Measurements from ENCODE around the gene COPS3.

Gene COPS3

DNA sequence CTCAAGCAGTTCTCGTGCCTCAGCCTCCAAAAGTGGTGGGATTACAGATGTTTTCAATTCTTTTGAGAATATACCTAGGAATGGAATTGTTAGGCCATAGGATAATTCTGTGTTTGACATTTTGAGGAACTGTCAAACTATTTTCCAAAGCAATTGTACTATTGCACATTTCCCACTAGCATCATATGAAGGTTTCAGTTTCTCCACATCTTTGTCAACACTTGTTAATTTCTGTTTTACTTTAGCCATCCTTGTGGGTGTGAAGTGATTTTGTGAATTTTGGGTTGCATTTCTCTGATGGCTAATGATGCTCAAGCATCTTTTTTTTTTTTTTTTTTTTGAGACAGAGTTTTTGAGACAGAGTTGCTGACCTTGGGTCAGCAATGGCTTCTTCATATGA is 28.3 kb upstream of the COPS3 start:
- TF ChIP-seq GABPA (IDR thresholded peaks at IDR 0.05; ENCODE audit: low read depth) (no peak), POLR2AphosphoS5 (IDR thresholded peaks at IDR 0.05; ENCODE audit: low read depth) (no peak), SPI1 (IDR thresholded peaks at IDR 0.05; ENCODE audit: borderline replicate concordance, low read depth) (no peak)
- TF ChIP-seq, protein P1, sequence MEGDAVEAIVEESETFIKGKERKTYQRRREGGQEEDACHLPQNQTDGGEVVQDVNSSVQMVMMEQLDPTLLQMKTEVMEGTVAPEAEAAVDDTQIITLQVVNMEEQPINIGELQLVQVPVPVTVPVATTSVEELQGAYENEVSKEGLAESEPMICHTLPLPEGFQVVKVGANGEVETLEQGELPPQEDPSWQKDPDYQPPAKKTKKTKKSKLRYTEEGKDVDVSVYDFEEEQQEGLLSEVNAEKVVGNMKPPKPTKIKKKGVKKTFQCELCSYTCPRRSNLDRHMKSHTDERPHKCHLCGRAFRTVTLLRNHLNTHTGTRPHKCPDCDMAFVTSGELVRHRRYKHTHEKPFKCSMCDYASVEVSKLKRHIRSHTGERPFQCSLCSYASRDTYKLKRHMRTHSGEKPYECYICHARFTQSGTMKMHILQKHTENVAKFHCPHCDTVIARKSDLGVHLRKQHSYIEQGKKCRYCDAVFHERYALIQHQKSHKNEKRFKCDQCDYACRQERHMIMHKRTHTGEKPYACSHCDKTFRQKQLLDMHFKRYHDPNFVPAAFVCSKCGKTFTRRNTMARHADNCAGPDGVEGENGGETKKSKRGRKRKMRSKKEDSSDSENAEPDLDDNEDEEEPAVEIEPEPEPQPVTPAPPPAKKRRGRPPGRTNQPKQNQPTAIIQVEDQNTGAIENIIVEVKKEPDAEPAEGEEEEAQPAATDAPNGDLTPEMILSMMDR (IDR thresholded peaks at IDR 0.05; ENCODE audit: insufficient read depth, low read length): no peak
- TF ChIP-seq, protein P2, sequence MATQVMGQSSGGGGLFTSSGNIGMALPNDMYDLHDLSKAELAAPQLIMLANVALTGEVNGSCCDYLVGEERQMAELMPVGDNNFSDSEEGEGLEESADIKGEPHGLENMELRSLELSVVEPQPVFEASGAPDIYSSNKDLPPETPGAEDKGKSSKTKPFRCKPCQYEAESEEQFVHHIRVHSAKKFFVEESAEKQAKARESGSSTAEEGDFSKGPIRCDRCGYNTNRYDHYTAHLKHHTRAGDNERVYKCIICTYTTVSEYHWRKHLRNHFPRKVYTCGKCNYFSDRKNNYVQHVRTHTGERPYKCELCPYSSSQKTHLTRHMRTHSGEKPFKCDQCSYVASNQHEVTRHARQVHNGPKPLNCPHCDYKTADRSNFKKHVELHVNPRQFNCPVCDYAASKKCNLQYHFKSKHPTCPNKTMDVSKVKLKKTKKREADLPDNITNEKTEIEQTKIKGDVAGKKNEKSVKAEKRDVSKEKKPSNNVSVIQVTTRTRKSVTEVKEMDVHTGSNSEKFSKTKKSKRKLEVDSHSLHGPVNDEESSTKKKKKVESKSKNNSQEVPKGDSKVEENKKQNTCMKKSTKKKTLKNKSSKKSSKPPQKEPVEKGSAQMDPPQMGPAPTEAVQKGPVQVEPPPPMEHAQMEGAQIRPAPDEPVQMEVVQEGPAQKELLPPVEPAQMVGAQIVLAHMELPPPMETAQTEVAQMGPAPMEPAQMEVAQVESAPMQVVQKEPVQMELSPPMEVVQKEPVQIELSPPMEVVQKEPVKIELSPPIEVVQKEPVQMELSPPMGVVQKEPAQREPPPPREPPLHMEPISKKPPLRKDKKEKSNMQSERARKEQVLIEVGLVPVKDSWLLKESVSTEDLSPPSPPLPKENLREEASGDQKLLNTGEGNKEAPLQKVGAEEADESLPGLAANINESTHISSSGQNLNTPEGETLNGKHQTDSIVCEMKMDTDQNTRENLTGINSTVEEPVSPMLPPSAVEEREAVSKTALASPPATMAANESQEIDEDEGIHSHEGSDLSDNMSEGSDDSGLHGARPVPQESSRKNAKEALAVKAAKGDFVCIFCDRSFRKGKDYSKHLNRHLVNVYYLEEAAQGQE (IDR thresholded peaks at IDR 0.05; ENCODE audit: insufficient replicate concordance, low read depth): no peak
- no peak overlapping the region for H3K27ac ChIP-seq (replicated peaks)
- DNase-seq (ENCODE audit: low read depth in 1 of 2, low spot score in 1 of 2): no peak
- H3K4me3 ChIP-seq (replicated peaks; ENCODE audit: insufficient read depth, low read length): no peak overlapping the region
- no peaks in the 10 kb centered on the region for H3K27me3 ChIP-seq (ENCODE audit: insufficient read depth, poor library complexity, severe bottlenecking)

DNA sequence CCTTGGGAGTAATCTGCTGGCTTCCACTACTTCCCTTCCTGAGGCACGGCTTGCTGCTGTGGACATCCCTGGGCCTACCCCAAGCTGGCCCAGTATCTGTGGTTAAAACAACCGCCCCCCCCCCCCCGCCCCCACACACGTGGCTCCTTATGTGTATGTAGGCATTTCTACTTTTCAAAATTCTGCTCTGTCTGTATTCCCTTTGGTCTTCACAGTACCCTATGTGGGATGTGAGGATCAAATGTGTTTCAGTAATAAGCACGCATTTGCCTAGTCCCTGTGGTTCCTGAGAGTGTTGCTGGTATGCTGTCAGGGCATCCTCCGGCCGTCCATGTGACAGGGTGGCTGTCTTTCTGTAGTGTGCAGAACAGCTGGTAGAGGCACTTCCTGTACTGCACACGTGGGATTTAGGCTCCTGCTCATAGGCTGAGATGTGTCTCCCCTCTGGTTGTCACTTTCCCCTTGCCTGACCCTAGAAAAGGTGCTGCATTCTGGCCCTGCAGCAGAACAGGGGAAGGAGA is 24.3 kb upstream of the COPS3 start:
- DNase-seq (ENCODE audit: low read depth in 1 of 2, low spot score in 1 of 2): peak; percentile 68 to 84
- Histone ChIP-seq H3K4me3 (replicated peaks; ENCODE audit: insufficient read depth, low read length) (no peak overlapping the region), H3K27ac (replicated peaks) (peak overlapping the region; percentile 83), H3K27me3 (ENCODE audit: insufficient read depth, poor library complexity, severe bottlenecking) (no peaks in the 10 kb centered on the region)
- TF ChIP-seq, protein P1 (IDR thresholded peaks at IDR 0.05; ENCODE audit: insufficient read depth, low read length): no peak
- TF ChIP-seq, protein P2 (IDR thresholded peaks at IDR 0.05; ENCODE audit: insufficient replicate concordance, low read depth): no peak
- TF ChIP-seq GABPA (IDR thresholded peaks at IDR 0.05; ENCODE audit: low read depth) (no peak), POLR2AphosphoS5 (IDR thresholded peaks at IDR 0.05; ENCODE audit: low read depth) (peak; percentile 42; the same call in 1 of the 2 replicates), SPI1 (IDR thresholded peaks at IDR 0.05; ENCODE audit: borderline replicate concordance, low read depth) (peak; percentile 30; the same call in 1 of the 2 replicates)

DNA sequence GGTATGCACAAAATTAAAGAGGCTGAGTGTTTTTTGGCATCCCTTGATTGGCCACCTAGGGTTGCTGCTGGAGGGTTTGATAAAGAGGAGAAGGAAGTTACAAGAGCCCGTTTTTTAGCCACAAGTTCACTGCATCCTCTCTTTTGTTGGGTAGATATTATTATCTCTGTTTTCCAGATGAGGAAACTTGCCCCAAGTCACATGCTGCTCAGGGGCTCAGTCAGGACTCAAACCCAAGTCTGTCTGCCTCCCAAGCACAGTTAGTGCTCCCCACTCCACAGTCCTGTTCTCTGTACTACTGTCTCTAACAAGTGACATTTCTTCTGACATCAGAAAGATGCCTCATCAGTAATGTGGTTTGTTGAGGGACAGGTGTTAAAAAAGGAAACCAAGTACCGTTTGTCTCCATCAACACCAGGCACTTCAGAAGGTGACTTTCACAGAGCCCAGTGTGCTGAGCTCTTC is 23.5 kb upstream of the COPS3 start:
- peak; percentile 28 to 47 for DNase-seq (ENCODE audit: low read depth in 1 of 2, low spot score in 1 of 2)
- Histone ChIP-seq H3K27me3 (ENCODE audit: insufficient read depth, poor library complexity, severe bottlenecking) (no peaks in the 10 kb centered on the region), H3K27ac (replicated peaks) (peak overlapping the region; percentile 83), H3K4me3 (replicated peaks; ENCODE audit: insufficient read depth, low read length) (peak overlapping the region; percentile 54)
- TF ChIP-seq, protein P2 (IDR thresholded peaks at IDR 0.05; ENCODE audit: insufficient replicate concordance, low read depth): no peak
- TF ChIP-seq POLR2AphosphoS5 (IDR thresholded peaks at IDR 0.05; ENCODE audit: low read depth) (no peak), SPI1 (IDR thresholded peaks at IDR 0.05; ENCODE audit: borderline replicate concordance, low read depth) (no peak), GABPA (IDR thresholded peaks at IDR 0.05; ENCODE audit: low read depth) (no peak)
- TF ChIP-seq, protein P1 (IDR thresholded peaks at IDR 0.05; ENCODE audit: insufficient read depth, low read length): no peak

All from HL-60 (cell line).